ENCODE data around the gene SMAD3.

SMAD3 gene

DNA sequence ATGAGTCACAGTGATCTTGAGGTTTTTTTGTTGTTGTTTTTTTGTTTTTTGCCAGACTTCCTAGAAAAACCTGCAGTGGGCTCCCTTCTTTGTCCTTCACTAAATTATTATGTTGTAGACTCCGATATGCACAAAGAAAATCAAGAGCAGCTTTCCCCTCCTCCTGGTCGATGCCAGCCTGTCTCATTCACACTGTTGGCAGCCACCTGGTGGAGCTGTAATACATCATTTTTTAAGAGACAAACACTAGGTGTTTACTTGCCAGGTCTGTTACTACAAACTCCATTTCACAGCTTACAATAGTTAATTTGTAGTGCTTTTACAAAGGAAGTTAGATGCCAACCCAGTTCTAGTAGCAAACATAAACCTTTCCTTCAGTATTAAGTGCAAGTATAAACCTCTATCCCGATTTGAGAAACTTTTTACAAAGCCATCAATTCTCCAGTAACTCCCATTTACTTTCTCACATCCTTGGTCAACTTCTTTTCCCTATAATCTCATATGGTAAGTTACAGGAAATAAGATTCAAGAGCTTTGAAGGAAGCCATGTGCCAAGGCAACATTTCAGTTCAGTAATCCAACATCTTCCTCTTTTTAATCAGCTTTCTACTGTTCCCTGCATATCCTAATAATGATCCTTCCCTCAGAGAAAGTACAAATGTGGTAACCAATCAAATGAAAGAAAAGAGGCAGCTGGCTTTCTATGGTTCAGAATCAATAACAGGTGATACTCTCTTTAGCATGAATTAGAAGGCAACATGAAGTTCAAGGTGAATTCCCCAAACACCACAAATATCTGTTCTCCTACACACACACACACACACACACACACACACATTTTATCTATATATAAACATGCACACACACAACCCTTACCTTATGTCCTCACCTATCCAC, 175.1 kb downstream of the SMAD3 start:
- DNase-seq (ENCODE audit: low spot score) = no peak

DNA sequence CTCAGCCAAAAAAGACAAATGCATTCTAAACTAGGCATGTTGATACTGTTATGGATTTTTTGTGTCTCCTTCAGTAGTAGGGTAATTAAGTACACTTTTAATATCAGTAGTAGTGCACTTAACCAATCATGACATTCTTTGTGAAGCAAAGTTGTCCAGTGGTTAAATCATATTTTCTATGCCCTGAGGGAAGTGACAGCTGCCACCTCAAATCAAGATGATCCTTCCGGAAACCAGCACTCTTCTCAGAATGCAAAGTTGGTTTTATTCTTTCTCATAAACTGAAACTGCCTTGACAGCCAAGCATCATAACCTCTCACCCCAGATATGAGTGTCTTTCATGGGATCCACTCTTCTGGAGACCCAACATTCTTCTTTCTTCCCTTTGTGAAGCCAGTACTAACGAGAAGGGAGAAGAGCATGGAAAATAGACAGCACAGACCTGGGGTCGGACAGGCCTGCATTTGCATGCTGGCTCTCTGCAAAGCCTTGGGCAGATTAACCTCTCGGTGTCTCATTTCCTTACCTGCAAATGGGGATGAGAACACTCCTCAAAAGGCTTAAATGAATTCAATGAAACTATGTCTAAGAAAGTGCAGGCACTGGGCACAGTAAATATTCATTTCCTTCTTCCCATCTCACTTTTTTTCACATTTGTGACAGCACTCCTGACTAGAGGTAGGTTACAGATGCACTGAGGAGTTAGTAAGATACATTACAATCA, 175.9 kb downstream of the SMAD3 start:
- DNase-seq (ENCODE audit: low spot score) = no peak

DNA sequence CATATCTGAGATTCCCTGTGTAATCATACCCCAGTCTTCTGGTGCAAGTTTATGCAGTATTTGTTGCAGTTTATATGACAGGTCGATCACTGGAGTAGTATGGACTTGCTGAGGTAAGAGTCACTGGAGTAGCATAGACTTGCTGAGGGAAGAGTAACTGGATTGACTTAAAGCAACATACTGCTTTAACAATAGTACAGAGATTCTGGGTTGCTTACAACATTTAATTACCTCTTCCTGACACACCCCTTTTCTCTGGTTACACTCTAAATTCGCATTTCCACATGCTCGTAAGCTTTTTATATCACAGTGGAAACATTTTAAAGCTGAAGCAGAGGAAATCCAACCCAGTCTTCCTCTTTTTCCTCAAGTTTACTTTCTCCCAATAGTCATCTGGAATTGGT, 177.3 kb downstream of the SMAD3 start:
- peak; percentile 33 for DNase-seq (ENCODE audit: low spot score)
